K562 (cell line): ENCODE results near the gene GEMIN7.

Source experiments
- ARID3A ChIP-seq: IDR thresholded peaks from 2 replicates; pipeline ENCODE4 v1.6.1; 2012; ENCODE audit warnings: low read depth, low read length, improper control_type of control experiment, borderline replicate concordance
- CHAMP1 ChIP-seq: fragments of 450-650 bp; IDR thresholded peaks from 2 replicates; pipeline ENCODE4 v1.6.1; 2016; ENCODE audit warnings: mild to moderate bottlenecking
- CTCF ChIP-seq, 3 experiments: IDR thresholded peaks in 2 of 3; conservative IDR thresholded peaks in 1 of 3; 2 replicates each; pipeline ENCODE4 v1.5.1; 2011 to 2012; ENCODE audit warnings: low read length in 3 of 3, mild to moderate bottlenecking in 3 of 3, control low read depth in 2 of 3, improper control_type of control experiment in 1 of 3, inconsistent platforms in 1 of 3, low read depth in 1 of 3, mixed read lengths in 1 of 3, moderate library complexity in 1 of 3; ENCODE audit not compliant: insufficient read depth in 2 of 3
- DDX20 ChIP-seq: fragments of 450-650 bp; IDR thresholded peaks from 2 replicates; pipeline ENCODE4 v1.6.1; 2016; ENCODE audit warnings: missing genetic modification characterization, low read depth, mild to moderate bottlenecking, missing compliant biosample characterization, moderate library complexity
- FOS ChIP-seq: IDR thresholded peaks from 3 replicates; pipeline ENCODE4 v1.6.1; 2011; ENCODE audit not compliant: insufficient read length; ENCODE audit errors: extremely low read depth
- FOXA3 ChIP-seq, 2 experiments: fragments of 450-650 bp in 1 of 2; sonication (generic) in 1 of 2; formaldehyde crosslinking; IDR thresholded peaks in 1 of 2; conservative IDR thresholded peaks in 1 of 2; 2 replicates each; pipeline versions ENCODE4 v1.4.0 to v1.8.0; 2020 to 2022; ENCODE audit warnings: mild to moderate bottlenecking in 2 of 2, missing genetic modification reagents in 1 of 2
- HMGXB4 ChIP-seq: sonication (generic); formaldehyde crosslinking; IDR thresholded peaks from 2 replicates; pipeline ENCODE4 v1.8.1; 2023; ENCODE audit warnings: mild to moderate bottlenecking, missing genetic modification reagents
- MXI1 ChIP-seq: IDR thresholded peaks from 2 replicates; pipeline ENCODE4 v1.6.1; 2011; ENCODE audit warnings: low read depth, mild to moderate bottlenecking, improper control_type of control experiment, low read length
- TAF1 ChIP-seq: IDR thresholded peaks from 2 replicates; pipeline ENCODE4 v1.6.1; 2011; ENCODE audit warnings: mild to moderate bottlenecking, low read length, moderate library complexity; ENCODE audit not compliant: insufficient read depth, control insufficient read depth, severe bottlenecking; ENCODE audit errors: extremely low read depth
- YY1 ChIP-seq, 3 experiments: IDR thresholded peaks; 2 replicates each; pipeline ENCODE4 v1.6.1; 2011; ENCODE audit warnings: low read length in 2 of 3, mild to moderate bottlenecking in 2 of 3, moderate library complexity in 2 of 3, borderline replicate concordance in 1 of 3, control low read depth in 1 of 3, low read depth in 1 of 3; ENCODE audit not compliant: insufficient read depth in 3 of 3, insufficient replicate concordance in 2 of 3, control insufficient read depth in 1 of 3, insufficient read length in 1 of 3; ENCODE audit errors: extremely low read depth in 1 of 3
- ZNF274 ChIP-seq: IDR thresholded peaks from 2 replicates; pipeline ENCODE4 v1.6.1; 2011; ENCODE audit warnings: low read depth, mild to moderate bottlenecking, low read length, moderate library complexity, borderline replicate concordance
- ZNF592 ChIP-seq: fragments of 450-650 bp; IDR thresholded peaks from 2 replicates; pipeline ENCODE4 v1.6.1; 2017; ENCODE audit warnings: antibody characterized with exemption, mild to moderate bottlenecking

- TF ChIP-seq TAF1: no peak
- no peak for TF ChIP-seq YY1 (IDR thresholded peaks at IDR 0.05; ENCODE audit: borderline replicate concordance in 1 of 3, control insufficient read depth in 1 of 3, extremely low read depth in 1 of 3, insufficient read depth in 3 of 3, insufficient read length in 1 of 3, insufficient replicate concordance in 2 of 3, low read depth in 1 of 3, low read length in 2 of 3)
- no peak for TF ChIP-seq MXI1
- no peak for TF ChIP-seq FOS
- TF ChIP-seq CTCF (IDR thresholded peaks at IDR 0.05 in 2 of 3, conservative IDR thresholded peaks at IDR 0.05 in 1 of 3; ENCODE audit: insufficient read depth in 2 of 3, low read depth in 1 of 3, low read length in 3 of 3): no peak
- no peak for TF ChIP-seq ZNF274
- no peak for TF ChIP-seq ZNF592
- TF ChIP-seq DDX20 (tag): no peak
- TF ChIP-seq CHAMP1: no peak
- TF ChIP-seq HMGXB4 (CRISPR knock-in tag): no peak
- no peak for TF ChIP-seq FOXA3 (CRISPR knock-in tag; conservative IDR thresholded peaks at IDR 0.05 in 1 of 2, IDR thresholded peaks at IDR 0.05 in 1 of 2)
- no peak for TF ChIP-seq ARID3A
These were observed 8.1 kb upstream of the GEMIN7 start for GRCh38 chr19:45070861-45071544.
